PC-9 (cell line): ENCODE data around the gene PITPNM3. TPM values are rescaled to one million over a fixed set of nuclear protein-coding genes. Genes with fewer than 3 reads are reported as not detected.

Source experiments
- BruUV-seq: library from RNA; stranded (reverse); fragments of 400-500 nt; replicated peaks from 2 replicates; lab custom pipeline; 2021; lab: Mats Ljungman, UMichigan
- CTCF ChIA-PET: fragments of 300-600 bp; sonication (Branson Sonifier 250); formaldehyde crosslinking; loops from one replicate; lab custom pipeline; 2022; ENCODE audit warnings: antibody characterized with exemption; lab: Charles Lee
- POLR2A ChIA-PET: fragments of 300-600 bp; sonication (Branson Sonifier 250); formaldehyde crosslinking; loops from one replicate; lab custom pipeline; 2022; ENCODE audit warnings: antibody characterized with exemption; ENCODE audit not compliant: unreplicated experiment; lab: Charles Lee
- DNase-seq, 2 experiments: peaks; one replicate each; pipeline versions ENCODE4 v3.0.0 to v3.0.0-alpha.2; 2015 to 2022; ENCODE audit warnings: mixed read lengths in 1 of 2
- H2AFZ ChIP-seq: fragments of 200-600 bp; sonication (generic); 2 replicates; pipeline ENCODE4 v1.8.1; 2017; ENCODE audit warnings: antibody characterized with exemption
- H3F3A ChIP-seq: fragments of 200-600 bp; sonication (generic); 2 replicates; pipeline ENCODE4 v1.8.1; 2017; ENCODE audit warnings: antibody characterized with exemption, mild to moderate bottlenecking, low read depth; ENCODE audit not compliant: insufficient read depth
- H3K27ac ChIP-seq: fragments of 200-600 bp; sonication (generic); 2 replicates; pipeline ENCODE4 v1.6.1; 2016; ENCODE audit warnings: mixed run types
- H3K27me3 ChIP-seq: fragments of 200-600 bp; sonication (generic); 2 replicates; pipeline ENCODE4 v1.6.1; 2016; ENCODE audit warnings: low read depth, mixed run types; ENCODE audit not compliant: insufficient read depth
- H3K36me3 ChIP-seq: fragments of 200-600 bp; sonication (generic); 2 replicates; pipeline ENCODE4 v1.6.1; 2016; ENCODE audit warnings: low read depth, mixed run types
- H3K4me1 ChIP-seq: fragments of 200-600 bp; sonication (generic); replicated peaks from 2 replicates; pipeline ENCODE4 v1.6.1; 2016; ENCODE audit warnings: mixed run types; ENCODE audit not compliant: insufficient read depth
- H3K4me2 ChIP-seq: fragments of 200-600 bp; sonication (generic); 2 replicates; pipeline ENCODE4 v1.6.1; 2017; ENCODE audit warnings: mixed run types
- H3K4me3 ChIP-seq: fragments of 200-600 bp; sonication (generic); 2 replicates; pipeline ENCODE4 v1.6.1; 2016; ENCODE audit warnings: mixed run types
- H3K79me2 ChIP-seq: fragments of 200-600 bp; sonication (generic); 2 replicates; pipeline ENCODE4 v1.6.1; 2017; ENCODE audit warnings: low read depth, mixed run types
- H3K9me2 ChIP-seq: fragments of 200-600 bp; sonication (generic); 2 replicates; pipeline ENCODE4 v1.8.1; 2017; ENCODE audit warnings: mild to moderate bottlenecking; ENCODE audit not compliant: insufficient read depth
- H3K9me3 ChIP-seq: fragments of 200-600 bp; sonication (generic); 2 replicates; pipeline ENCODE4 v1.8.1; 2016; ENCODE audit warnings: low read depth; ENCODE audit not compliant: insufficient read depth
- H4K20me1 ChIP-seq: fragments of 200-600 bp; sonication (generic); 2 replicates; pipeline ENCODE4 v1.8.1; 2017; ENCODE audit not compliant: insufficient read depth
- CTCF ChIP-seq: fragments of 200-600 bp; sonication (generic); conservative IDR thresholded peaks from 2 replicates; pipeline ENCODE4 v1.6.1; 2017; ENCODE audit warnings: mixed run types, antibody characterized with exemption, mild to moderate bottlenecking, moderate library complexity
- EZH2 ChIP-seq: fragments of 200-600 bp; sonication (generic); IDR thresholded peaks from 2 replicates; pipeline ENCODE4 v1.8.0; 2017; ENCODE audit warnings: antibody characterized with exemption, low read depth
- intact Hi-C: fragments of 100-400 bp; cut with micrococcal nuclease; formaldehyde crosslinking; loops from one replicate; pipeline ENCODE4 v1.10.0; 2022; ENCODE audit not compliant: unreplicated experiment
- total RNA-seq: library from RNA; stranded (reverse); gene quantifications from 2 replicates; pipeline ENCODE4 v1.2.3, GENCODE V29; 2021

Gene PITPNM3
- total RNA-seq, 1 experiment from 2014 or later: 16.9 TPM

DNA sequence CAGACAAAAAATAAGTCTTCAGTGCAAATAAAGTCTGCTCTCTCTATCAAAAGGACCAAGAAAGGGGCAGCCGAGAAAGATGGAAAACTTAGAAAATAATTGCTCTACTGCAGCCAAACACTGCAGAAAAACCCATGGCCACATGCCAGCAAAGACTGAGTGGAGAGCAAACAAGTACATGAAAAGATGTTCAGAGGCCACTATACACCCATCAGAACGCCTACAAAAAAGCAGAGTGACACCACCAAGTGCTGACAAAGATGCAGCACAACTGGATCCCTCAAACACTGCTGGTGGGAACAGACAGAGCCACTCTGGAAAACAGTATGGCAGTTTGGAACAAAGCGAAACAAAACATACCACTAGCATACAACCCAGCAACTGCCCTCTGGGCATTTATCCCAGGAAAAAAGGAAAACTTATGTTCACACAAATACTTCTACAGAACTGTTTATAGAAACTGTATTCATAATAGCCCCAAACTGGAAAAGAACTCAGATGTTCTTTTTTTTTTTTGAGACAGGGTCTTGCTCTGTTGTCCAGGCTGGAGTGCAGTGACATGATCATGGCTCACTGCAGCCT, 47.5 kb upstream of the PITPNM3 start:
- H3K4me2 ChIP-seq: no peak overlapping the region
- H3K9me3 ChIP-seq: no peaks in the 10 kb centered on the region
- POLR2A ChIA-PET: no interaction called here
- H3K4me3 ChIP-seq: no peak overlapping the region
- no peaks in the 10 kb centered on the region for H3K27me3 ChIP-seq
- DNase-seq: no peak
- H3K79me2 ChIP-seq: peaks cover 7% of the 10 kb centered on the region; the same call in 1 of the 2 replicates
- TF ChIP-seq EZH2 (no peak), CTCF (no peak)
- intact Hi-C loops: no loop called here
- no peaks in the 10 kb centered on the region for H3K9me2 ChIP-seq
- H2AFZ ChIP-seq: no peak overlapping the region
- no TSS peak for BruUV-seq
- peaks cover 73% of the 10 kb centered on the region for H3K36me3 ChIP-seq
- H3K27ac ChIP-seq: no peak overlapping the region
- H3K4me1 ChIP-seq: peaks cover 12% of the 10 kb centered on the region
- H4K20me1 ChIP-seq: peaks cover 6% of the 10 kb centered on the region; the same call in 1 of the 2 replicates
- CTCF ChIA-PET: no interaction called here
- H3F3A ChIP-seq: peaks cover 16% of the 10 kb centered on the region

DNA sequence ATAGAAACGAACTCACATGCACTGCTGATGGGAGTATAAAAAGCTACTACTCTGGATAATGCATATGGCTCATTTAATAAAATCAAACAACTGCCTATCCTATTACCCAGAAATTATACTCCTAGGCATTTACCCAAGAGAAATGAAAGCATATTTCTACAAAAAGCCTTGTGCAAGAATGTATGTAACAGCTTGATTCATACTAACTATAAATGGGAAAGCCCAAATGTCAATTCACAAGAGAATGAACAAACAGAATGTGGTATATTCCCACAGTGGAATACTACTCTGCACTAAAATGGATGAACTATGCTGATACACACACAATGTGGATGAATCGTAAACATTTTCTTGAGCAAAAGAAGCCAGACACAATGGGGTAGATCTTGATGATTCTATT, 45.8 kb upstream of the PITPNM3 start:
- TF ChIP-seq EZH2: no peak
- TF ChIP-seq CTCF: no peak
- Histone ChIP-seq H3K4me3 (no peak overlapping the region), H3K79me2 (peaks cover 7% of the 10 kb centered on the region; the same call in 1 of the 2 replicates), H3K27ac (no peak overlapping the region), H3K4me2 (no peak overlapping the region), H3K27me3 (no peaks in the 10 kb centered on the region), H3F3A (peaks cover 13% of the 10 kb centered on the region; the same call in 1 of the 2 replicates), H2AFZ (no peak overlapping the region), H3K36me3 (peaks cover 77% of the 10 kb centered on the region), H4K20me1 (peaks cover 6% of the 10 kb centered on the region; the same call in 1 of the 2 replicates), H3K9me3 (no peaks in the 10 kb centered on the region), H3K4me1 (no peaks in the 10 kb centered on the region), H3K9me2 (no peaks in the 10 kb centered on the region)
- intact Hi-C loops: no loop called here
- no TSS peak for BruUV-seq
- DNase-seq: no peak
- ChIA-PET CTCF (interaction anchor here (0.6 kb wide), 2 partner anchors 26 to 120 kb away, joined by 3 read pairs; no protein-coding TSS in a partner anchor), POLR2A (no interaction called here)

DNA sequence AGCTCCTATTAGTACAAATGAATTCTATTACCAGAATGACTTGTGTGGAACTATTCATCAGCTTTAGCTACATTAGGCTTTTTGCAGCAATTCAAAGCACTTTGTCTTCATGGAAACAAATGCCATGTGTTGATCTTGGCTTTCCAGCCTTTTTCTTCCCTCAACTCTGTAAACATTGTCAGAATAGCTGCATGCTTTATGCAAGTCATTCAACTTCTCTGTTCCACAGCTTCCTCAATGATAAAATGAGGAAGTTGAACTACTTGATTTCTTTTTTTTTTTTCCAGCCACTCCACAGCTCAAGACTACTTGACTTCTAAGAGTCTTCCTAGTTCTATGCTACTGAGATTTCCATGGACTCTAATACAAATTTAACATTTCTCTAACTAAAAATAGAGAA, 43.0 kb upstream of the PITPNM3 start:
- Histone ChIP-seq H3K27me3 (no peaks in the 10 kb centered on the region), H2AFZ (no peak overlapping the region), H3K36me3 (peaks cover 68% of the 10 kb centered on the region), H3K9me2 (no peaks in the 10 kb centered on the region), H3K79me2 (peaks cover 7% of the 10 kb centered on the region; the same call in 1 of the 2 replicates), H3K4me2 (no peak overlapping the region), H3K27ac (no peak overlapping the region), H3K4me3 (no peak overlapping the region), H3F3A (peaks cover 13% of the 10 kb centered on the region; the same call in 1 of the 2 replicates), H3K9me3 (no peaks in the 10 kb centered on the region), H4K20me1 (peaks cover 6% of the 10 kb centered on the region; the same call in 1 of the 2 replicates), H3K4me1 (no peaks in the 10 kb centered on the region)
- ChIA-PET CTCF (interaction anchor here (0.7 kb wide), 1 partner anchor 82 kb away, joined by 7 read pairs; no protein-coding TSS in a partner anchor), POLR2A (interaction anchor here (0.6 kb wide), 1 partner anchor 9 kb away, joined by 6 read pairs; no protein-coding TSS in a partner anchor)
- intact Hi-C loops: loop anchor here (2.0 kb wide), 1 partner anchor 17 kb away; no protein-coding TSS in a partner anchor
- DNase-seq: peak in 1 of 2 experiments; percentile 53
- TF ChIP-seq EZH2 (no peak), CTCF (no peak)
- no TSS peak for BruUV-seq
